ENCODE measurements around the gene GLI3. TPM values are rescaled to one million over a fixed set of nuclear protein-coding genes. Genes with fewer than 3 reads are reported as not detected.

The GLI3 gene
- total RNA-seq, 2 donors from 2014 or later: 2.7 to 10.2 TPM

DNA sequence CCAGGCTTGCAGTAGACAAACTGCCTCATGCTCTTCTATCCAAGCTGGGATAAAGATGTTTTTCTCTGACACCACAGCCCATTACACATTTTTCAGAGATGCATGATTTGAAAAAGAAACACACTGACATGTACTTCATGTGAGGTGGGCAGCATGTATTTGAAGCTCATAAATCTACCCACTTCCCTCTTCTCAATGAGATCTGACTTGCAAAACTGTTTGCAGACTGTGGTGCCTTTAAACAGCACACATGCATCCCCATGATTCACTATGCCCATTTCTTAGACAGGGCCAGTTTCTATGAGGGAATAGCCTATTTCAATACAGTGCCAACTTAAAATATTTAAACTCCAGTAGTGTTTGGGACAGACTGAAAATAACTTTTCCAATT lies 109.8 kb downstream of the GLI3 start:
- peak overlapping the region; percentile 1 for H3K27ac ChIP-seq (ENCODE audit: low read depth, low read length)
- Mint-ChIP-seq H3K27ac (no peak overlapping the region), H3K4me3 (no peak overlapping the region), H3K27me3 (ENCODE audit: insufficient read depth) (peaks cover 24% of the 10 kb centered on the region), H3K4me1 (peaks cover 9% of the 10 kb centered on the region), H3K36me3 (ENCODE audit: low read depth) (no peaks in the 10 kb centered on the region), H3K9me3 (no peaks in the 10 kb centered on the region)
- no peaks in the 10 kb centered on the region for H3K36me3 ChIP-seq (ENCODE audit: control insufficient read depth, insufficient read depth, low read length)
- peaks cover 5% of the 10 kb centered on the region for H3K4me1 ChIP-seq (ENCODE audit: control insufficient read depth, insufficient read depth, low read length)
- H3K4me3 ChIP-seq (ENCODE audit: low read length): no peak overlapping the region
- no peak overlapping the region for H3K9ac ChIP-seq (ENCODE audit: extremely low read depth, low read length, poor library complexity, severe bottlenecking)
- no peak for DNase-seq
- no peaks in the 10 kb centered on the region for H3K9me3 ChIP-seq (ENCODE audit: control insufficient read depth, low read length)
- no peaks in the 10 kb centered on the region for H3K27me3 ChIP-seq (ENCODE audit: control insufficient read depth, insufficient read depth, low read length, poor library complexity, severe bottlenecking)
- TF ChIP-seq CTCF (conservative IDR thresholded peaks at IDR 0.05): no peak

DNA sequence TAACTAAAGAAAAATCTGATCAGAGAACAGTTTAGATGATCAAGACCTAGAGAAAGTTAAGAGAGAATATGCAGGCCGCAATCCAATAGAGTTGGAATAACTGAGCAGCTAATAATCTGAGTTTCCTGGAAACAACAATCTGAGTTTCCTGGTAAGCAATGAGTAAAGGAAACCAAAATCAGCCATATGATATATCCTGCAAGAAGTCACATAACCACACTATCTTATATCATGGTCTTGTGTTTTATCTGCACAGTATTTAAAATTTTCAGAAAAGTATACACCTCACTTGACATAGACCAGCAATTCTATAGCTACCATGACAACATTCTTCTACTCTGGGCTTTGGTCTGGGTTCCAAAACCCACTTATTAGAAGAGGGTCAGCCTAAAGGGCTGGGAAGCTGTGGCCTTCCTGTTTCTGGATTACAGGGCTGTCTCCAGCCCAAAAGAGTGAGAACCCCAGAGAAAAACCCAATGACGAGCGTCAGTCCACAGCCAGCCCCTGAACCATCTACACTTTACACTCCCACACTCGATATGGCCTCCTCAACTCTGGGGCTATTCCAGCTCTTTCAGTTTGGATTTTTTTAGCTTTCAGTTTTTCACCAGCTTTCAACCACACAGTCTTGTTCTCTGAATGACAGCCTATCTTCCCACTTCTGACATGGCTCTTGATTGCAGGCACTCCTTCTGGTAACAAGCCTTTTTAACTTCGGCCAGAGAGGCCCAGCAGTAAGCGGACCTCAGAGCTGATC lies 110.4 kb downstream of the GLI3 start:
- Mint-ChIP-seq H3K9me3 (no peaks in the 10 kb centered on the region), H3K4me3 (no peak overlapping the region), H3K4me1 (peaks cover 9% of the 10 kb centered on the region), H3K27ac (no peak overlapping the region), H3K27me3 (ENCODE audit: insufficient read depth) (peaks cover 27% of the 10 kb centered on the region), H3K36me3 (ENCODE audit: low read depth) (no peaks in the 10 kb centered on the region)
- Histone ChIP-seq H3K9ac (ENCODE audit: extremely low read depth, low read length, poor library complexity, severe bottlenecking) (no peak overlapping the region), H3K36me3 (ENCODE audit: control insufficient read depth, insufficient read depth, low read length) (no peaks in the 10 kb centered on the region), H3K27me3 (ENCODE audit: control insufficient read depth, insufficient read depth, low read length, poor library complexity, severe bottlenecking) (no peaks in the 10 kb centered on the region), H3K4me1 (ENCODE audit: control insufficient read depth, insufficient read depth, low read length) (peaks cover 5% of the 10 kb centered on the region), H3K27ac (ENCODE audit: low read depth, low read length) (peak overlapping the region; percentile 1), H3K4me3 (ENCODE audit: low read length) (no peak overlapping the region), H3K9me3 (ENCODE audit: control insufficient read depth, low read length) (no peaks in the 10 kb centered on the region)
- WGBS, 2 experiments (ENCODE audit: insufficient coverage in 1 of 2, insufficient read length in 1 of 2): 94 to 98% methylated on average over 4 to 6 of the region's 6 CpGs
- no peak for DNase-seq
- TF ChIP-seq CTCF (conservative IDR thresholded peaks at IDR 0.05): no peak

DNA sequence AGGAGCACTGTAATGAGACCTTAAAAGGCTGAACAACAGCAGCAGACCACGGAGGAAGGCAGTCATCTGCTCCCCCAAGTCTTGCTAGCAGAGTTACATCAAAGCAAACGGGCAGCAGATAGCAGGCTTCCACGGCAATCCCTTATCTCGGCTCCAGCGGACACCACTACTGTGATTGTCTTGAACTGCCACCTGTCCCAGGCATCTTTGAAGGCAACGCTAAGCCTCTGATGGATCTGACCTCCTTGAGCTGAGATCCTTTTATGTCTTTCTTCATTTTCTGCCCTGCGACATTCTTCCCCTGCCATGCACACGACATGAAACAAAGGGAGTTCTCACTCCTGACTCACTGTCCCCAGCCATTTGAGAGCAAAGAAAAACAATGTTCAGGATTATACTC lies 111.7 kb downstream of the GLI3 start:
- no peak for TF ChIP-seq CTCF (conservative IDR thresholded peaks at IDR 0.05)
- Histone ChIP-seq H3K36me3 (ENCODE audit: control insufficient read depth, insufficient read depth, low read length) (no peaks in the 10 kb centered on the region), H3K4me1 (ENCODE audit: control insufficient read depth, insufficient read depth, low read length) (peaks cover 5% of the 10 kb centered on the region), H3K4me3 (ENCODE audit: low read length) (no peak overlapping the region), H3K27me3 (ENCODE audit: control insufficient read depth, insufficient read depth, low read length, poor library complexity, severe bottlenecking) (no peaks in the 10 kb centered on the region), H3K9me3 (ENCODE audit: control insufficient read depth, low read length) (no peaks in the 10 kb centered on the region), H3K9ac (ENCODE audit: extremely low read depth, low read length, poor library complexity, severe bottlenecking) (no peak overlapping the region), H3K27ac (ENCODE audit: low read depth, low read length) (peak overlapping the region; percentile 42)
- Mint-ChIP-seq H3K4me1 (peaks cover 9% of the 10 kb centered on the region), H3K4me3 (no peak overlapping the region), H3K27ac (no peak overlapping the region), H3K36me3 (ENCODE audit: low read depth) (no peaks in the 10 kb centered on the region), H3K9me3 (no peaks in the 10 kb centered on the region), H3K27me3 (ENCODE audit: insufficient read depth) (peaks cover 32% of the 10 kb centered on the region)
- peak; percentile 55 for DNase-seq
- 59 to 68% methylated on average over 8 of the region's 8 CpGs for WGBS, 2 experiments (ENCODE audit: insufficient coverage in 1 of 2, insufficient read length in 1 of 2)

Measured in endodermal cell (in vitro differentiated cells).